A204.1 (cell line): ENCODE results near the gene APIP.

Experiments used
- FAIRE-seq: peaks from 2 replicates; lab custom pipeline; 2012; peaks lifted over from hg19 to GRCh38; lab: Jason Lieb, UNC

Gene APIP

GRCh38 chr11:34887260-34887659, 28.9 kb downstream of the APIP start:
- FAIRE-seq, result no peak

- FAIRE-seq, result no peak
Observed at GRCh38 chr11:34886609-34887008, 29.6 kb downstream of the APIP start.

GRCh38 chr11:34881900-34882299, 34.3 kb downstream of the APIP start:
- FAIRE-seq, result no peak

- FAIRE-seq, result no peak
Observed at GRCh38 chr11:34877375-34877975, 38.7 kb downstream of the APIP start.

GRCh38 chr11:34874202-34874601, 42.0 kb downstream of the APIP start:
- no peak for FAIRE-seq

GRCh38 chr11:34870548-34871196, 45.5 kb downstream of the APIP start:
- no peak for FAIRE-seq

GRCh38 chr11:34869425-34869824, 46.8 kb downstream of the APIP start:
- no peak for FAIRE-seq

GRCh38 chr11:34866375-34866774, 49.8 kb downstream of the APIP start:
- FAIRE-seq, result no peak

GRCh38 chr11:34865261-34865660, 50.9 kb downstream of the APIP start:
- FAIRE-seq, result no peak

GRCh38 chr11:34864424-34864823, 51.8 kb downstream of the APIP start:
- FAIRE-seq, result no peak

GRCh38 chr11:34863048-34863447, 53.1 kb downstream of the APIP start:
- no peak for FAIRE-seq

- no peak for FAIRE-seq
Observed at GRCh38 chr11:34860518-34860917, 55.7 kb downstream of the APIP start.

- FAIRE-seq, result no peak
Observed at GRCh38 chr11:34860034-34860433, 56.1 kb downstream of the APIP start.

- FAIRE-seq, result no peak
Observed at GRCh38 chr11:34859496-34859895, 56.7 kb downstream of the APIP start.

GRCh38 chr11:34857463-34857862, 58.7 kb downstream of the APIP start:
- no peak for FAIRE-seq

- no peak for FAIRE-seq
Observed at GRCh38 chr11:34856251-34856650, 59.9 kb downstream of the APIP start.

GRCh38 chr11:34855754-34856095, 60.5 kb downstream of the APIP start:
- no peak for FAIRE-seq

GRCh38 chr11:34855021-34855753, 61.0 kb downstream of the APIP start:
- FAIRE-seq, result no peak

GRCh38 chr11:34851916-34852315, 64.3 kb downstream of the APIP start:
- FAIRE-seq, result no peak

- FAIRE-seq, result no peak
Observed at GRCh38 chr11:34850334-34850733, 65.8 kb downstream of the APIP start.

- no peak for FAIRE-seq
Observed at GRCh38 chr11:34846467-34846866, 69.7 kb downstream of the APIP start.

GRCh38 chr11:34844463-34845112, 71.6 kb downstream of the APIP start:
- no peak for FAIRE-seq

GRCh38 chr11:34843271-34843670, 72.9 kb downstream of the APIP start:
- no peak for FAIRE-seq
